A673 (cell line): Measurements from ENCODE around the gene IDE.
A peak's percentile ranks its signal among the peaks of the same experiment; 100 is the strongest.

Experiments
- EZH2 ChIP-seq: fragments of 200-600 bp; sonication (generic); IDR thresholded peaks from 2 replicates; pipeline ENCODE4 v1.6.1; 2017; ENCODE audit warnings: borderline replicate concordance, low read depth, mild to moderate bottlenecking, mixed read lengths, antibody characterized with exemption, low read length; ENCODE audit not compliant: poor library complexity, severe bottlenecking
- TF ChIP-seq, protein P1 (sequence below): fragments of 300-800, 200-600 bp; sonication (generic); conservative IDR thresholded peaks from 2 replicates; pipeline ENCODE4 v1.5.1; 2017; ENCODE audit warnings: low read depth, mild to moderate bottlenecking, antibody characterized with exemption, low read length, moderate library complexity, mixed read lengths

DNA sequence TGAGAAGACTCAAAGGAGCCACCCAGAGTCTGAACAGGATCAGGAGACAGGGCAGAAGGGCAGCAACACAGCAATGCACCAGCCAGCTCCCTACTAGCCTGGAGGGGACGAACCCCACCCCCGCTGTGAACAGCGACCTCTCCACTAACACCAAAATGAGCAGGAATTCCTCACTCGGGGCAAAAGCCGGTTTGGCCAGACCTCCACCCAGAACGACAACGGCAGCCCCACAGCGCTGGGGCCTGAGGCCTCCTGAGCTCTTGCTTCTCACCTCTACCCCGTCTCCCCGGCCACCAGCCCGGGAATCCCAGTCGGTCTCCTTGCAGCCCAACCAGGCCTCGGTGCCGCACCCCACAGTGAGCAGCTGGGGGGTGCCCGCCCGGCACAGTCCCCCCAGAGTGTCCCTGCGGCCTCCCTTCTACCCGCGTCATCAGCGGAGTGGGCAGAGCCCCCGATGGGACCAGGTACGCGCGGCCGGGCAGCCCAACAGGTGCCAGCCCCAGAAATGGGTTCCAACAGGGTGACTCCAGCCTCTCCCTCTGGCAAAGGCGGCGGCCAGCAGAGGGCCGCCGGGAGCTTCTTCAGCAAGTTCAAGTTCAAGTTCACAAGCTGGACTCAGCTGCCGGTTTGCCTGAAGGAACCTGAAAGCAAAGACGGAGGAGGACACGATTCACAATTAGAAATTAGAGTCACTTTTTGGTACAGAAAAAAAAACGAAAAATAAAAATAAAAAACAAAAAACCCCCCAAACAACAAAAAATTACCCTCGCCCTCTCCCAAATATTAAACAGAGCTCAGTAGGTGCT is 153.9 kb downstream of the IDE start:
- TF ChIP-seq, protein P1, sequence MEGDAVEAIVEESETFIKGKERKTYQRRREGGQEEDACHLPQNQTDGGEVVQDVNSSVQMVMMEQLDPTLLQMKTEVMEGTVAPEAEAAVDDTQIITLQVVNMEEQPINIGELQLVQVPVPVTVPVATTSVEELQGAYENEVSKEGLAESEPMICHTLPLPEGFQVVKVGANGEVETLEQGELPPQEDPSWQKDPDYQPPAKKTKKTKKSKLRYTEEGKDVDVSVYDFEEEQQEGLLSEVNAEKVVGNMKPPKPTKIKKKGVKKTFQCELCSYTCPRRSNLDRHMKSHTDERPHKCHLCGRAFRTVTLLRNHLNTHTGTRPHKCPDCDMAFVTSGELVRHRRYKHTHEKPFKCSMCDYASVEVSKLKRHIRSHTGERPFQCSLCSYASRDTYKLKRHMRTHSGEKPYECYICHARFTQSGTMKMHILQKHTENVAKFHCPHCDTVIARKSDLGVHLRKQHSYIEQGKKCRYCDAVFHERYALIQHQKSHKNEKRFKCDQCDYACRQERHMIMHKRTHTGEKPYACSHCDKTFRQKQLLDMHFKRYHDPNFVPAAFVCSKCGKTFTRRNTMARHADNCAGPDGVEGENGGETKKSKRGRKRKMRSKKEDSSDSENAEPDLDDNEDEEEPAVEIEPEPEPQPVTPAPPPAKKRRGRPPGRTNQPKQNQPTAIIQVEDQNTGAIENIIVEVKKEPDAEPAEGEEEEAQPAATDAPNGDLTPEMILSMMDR = peak; percentile 29; the same call in 1 of the 2 replicates
- no peak for TF ChIP-seq EZH2
